GM18508 (cell line): ENCODE results near the gene TARS1.
"Not testable (repeated sequence)": the region's sequence is repeated elsewhere in the genome, so short reads cannot be mapped to it uniquely, and the experiment has no call there.

Source experiments
- ATAC-seq: cut with Tn5 transposase; IDR thresholded peaks from one replicate; pipeline ENCODE4 v1.9.1; 2021; ENCODE audit warnings: moderate number of reproducible peaks; ENCODE audit not compliant: insufficient read depth, unreplicated experiment

The TARS1 gene

DNA sequence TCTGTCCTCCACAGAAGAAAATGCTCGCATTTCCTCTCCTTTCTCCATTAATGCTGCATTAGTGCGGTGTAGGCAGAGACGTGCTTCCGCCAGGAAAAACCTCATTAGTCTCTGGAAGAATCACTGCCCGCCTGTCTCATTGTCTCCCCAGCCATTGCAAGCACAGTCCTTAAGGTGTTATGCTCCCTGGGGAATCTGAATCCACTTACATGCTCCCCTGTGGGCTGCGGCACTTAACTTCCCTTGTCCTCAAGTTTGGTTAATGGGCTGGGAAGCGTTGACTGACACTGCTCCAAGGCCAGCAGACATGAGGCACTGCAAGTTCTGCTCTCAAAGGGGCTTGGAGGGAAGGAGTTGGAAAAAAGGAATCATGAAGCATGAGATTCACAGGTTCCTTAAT lies 41.6 kb downstream of the TARS1 start:
- no peak for ATAC-seq

DNA sequence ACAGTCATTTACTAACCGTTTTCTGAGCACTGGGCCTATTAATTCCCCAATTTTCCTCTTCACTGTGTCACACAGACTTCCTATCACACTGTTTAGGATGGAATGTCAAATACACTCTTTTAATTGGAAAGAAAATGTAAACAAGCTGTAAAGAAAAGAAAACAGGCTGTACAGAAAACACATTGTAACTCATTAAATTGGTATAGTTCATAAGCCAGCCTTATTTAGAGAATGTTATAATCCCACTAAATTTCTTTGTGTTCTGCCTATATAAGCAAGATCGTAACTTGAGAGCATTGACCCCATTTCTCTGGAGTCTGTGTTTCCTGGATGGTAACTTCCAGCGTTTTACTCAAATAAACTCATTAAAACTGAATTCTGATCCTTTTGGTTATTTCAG lies 46.5 kb downstream of the TARS1 start:
- no peak for ATAC-seq

DNA sequence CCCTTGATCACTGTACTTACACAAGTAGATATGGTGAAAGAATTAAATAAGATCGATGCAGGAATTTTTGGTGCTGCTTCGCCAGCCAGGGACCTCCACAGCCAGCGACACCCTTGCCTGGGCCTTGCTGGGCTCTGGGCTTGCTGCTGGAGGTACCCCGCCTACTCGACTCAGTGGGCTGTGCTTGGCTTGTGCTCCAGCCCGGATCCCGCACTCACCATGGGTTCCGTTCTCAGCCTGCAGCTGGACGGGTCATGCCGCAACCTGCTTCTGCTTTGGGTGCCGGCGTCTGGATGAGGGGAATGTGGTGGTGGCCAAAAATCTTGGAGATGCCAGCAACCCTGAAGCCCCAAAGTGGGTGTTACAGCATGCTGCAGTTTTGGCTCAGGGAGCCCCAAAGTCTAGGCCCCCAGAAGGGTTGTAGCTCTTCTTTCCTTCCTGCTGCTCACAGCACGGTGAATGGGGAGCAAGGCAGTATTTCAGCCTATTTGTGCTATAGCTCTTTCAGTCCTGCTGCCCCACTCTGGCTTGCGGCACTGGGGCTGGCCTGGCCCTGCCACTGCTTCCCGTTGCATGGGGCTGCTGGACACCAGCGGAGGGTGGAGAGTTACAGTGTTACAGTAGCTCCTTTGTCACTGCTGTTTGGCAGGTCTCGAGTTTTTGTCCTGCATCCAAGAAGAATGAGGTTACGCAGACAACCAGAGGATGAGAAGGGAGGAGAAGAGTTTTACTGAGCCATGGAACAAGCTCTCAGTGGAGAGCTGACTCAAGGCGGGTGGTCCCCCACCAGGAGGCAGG lies 48.0 kb downstream of the TARS1 start:
- no peak for ATAC-seq

DNA sequence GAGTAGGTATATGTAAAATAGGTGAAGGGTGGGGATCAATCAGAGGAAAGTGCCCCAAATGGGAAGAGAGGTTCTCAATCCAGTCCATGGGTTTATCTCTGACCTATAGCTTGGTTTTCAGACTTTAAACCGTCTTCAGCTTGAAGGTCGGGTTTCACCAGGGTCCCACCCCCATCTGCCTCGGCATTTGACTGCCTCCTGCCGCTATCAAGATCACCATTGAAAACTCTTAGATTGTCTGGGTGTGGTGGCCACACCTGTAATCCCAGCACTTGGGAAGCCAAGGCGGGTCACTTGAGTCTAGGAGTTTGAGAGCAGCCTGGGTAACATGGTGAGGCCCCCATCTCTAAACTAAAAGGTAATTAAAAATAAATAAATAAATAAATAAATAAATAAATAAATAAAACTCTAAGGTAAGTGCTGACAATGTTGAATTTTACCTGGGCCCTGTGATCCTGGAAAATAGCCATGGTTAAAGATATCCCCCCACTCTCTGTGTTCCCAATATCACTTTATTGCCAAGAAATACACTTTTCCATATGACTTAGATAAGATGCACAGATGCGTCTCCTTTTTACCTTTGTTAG lies 48.8 kb downstream of the TARS1 start:
- ATAC-seq = no peak

DNA sequence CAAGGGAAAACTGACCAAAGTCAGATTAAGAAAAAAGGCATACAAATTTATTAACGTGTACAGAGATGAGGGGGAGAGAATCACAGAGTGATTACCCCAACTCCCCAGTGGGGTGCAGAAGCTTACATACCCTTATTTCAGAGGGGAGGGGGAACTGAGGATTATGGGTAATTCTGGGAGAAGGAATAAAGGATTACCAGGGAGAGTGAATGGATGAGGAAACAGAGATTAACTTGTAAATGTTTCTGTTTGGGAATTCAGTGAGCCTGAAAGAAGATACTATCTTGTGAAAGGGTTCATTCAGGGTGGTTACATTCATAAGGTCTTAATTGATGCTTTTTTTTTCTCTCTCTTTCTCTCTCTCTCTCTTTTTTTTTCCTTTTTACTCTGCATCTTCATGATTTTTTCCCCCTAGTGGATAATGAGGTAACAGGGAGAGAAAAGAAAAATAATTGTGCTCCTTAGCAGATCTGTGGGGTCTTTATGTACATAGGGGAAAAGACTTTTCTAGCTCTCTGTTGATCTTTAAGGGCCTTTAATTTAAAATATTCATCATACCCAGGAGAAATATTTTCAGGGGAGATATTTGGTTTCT lies 49.4 kb downstream of the TARS1 start:
- no peak for ATAC-seq

DNA sequence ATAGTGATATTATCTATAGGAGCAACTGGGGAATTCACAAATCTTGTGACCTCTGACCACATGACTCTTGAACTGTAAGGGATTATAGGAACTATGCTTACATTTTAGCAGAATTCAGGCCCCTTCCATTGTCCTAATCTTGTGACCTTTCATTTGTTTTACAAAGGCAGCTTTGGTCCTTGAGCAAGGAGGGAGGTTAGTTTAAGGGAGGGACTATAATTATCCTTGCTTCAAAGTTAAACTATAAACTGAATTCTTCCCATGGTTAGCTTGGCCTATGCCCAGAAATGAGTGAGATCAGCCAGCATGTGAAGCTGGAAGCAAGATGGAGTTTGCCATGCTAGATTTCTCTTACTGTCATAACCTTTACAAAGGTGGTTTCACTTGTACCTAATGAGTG lies 51.2 kb downstream of the TARS1 start:
- no peak for ATAC-seq

DNA sequence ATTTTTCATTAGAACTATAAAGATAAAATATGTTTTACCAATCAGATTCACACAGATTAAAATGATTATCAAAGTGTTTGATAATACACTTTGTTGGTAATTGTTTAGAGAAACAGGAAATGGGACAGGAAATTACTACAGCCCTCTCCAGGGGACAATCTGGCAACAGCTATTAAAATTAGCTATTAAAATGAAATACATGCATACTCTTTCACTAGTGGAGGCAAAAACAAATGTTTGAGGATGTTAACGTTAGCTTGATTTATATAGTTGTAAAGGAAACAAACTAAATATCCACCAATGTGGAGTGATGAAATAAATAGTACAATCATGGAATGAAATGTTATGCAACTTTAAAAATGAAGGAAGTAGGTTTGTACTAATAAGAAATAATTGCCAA lies 53.7 kb downstream of the TARS1 start:
- ATAC-seq = no peak

DNA sequence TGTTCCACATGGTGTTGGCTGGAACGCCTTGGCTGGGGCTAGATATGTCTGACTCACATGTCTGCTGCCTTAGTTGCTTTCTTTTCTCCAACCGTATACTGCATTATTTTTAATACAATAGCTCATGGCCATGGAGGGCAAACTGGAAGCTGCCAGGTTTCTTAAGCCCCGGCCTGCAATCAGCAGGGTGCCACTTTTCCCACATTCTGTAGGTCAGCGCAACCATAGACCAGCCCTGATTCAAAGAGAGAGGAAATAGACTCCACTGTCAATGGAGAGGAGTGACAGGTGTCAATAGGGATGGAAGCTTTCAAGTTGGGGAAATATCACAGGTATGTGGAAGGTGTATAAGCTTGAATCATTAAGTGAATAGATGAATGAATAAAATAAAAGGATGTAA lies 60.5 kb downstream of the TARS1 start:
- no peak for ATAC-seq

DNA sequence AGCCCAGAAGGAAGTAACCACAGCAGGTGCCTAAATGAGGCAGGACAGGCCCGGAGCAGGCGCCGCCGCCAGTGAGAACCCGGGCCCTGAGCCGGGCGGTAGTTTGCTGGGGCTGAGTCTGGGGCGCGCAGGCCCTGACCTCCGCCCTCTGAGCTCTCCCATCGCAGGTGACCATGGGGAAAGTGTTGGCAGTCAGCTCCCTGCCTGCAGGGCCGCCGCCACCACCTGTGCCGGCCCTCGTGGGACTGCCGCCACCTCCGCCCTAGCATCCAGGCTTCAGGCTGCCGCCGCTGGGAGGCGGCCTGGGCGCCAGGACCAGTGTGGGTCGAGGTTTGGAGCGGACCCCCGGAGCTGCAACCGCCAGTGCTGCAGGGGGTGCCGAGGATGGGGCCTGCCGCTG lies 61.1 kb downstream of the TARS1 start:
- no peak for ATAC-seq

DNA sequence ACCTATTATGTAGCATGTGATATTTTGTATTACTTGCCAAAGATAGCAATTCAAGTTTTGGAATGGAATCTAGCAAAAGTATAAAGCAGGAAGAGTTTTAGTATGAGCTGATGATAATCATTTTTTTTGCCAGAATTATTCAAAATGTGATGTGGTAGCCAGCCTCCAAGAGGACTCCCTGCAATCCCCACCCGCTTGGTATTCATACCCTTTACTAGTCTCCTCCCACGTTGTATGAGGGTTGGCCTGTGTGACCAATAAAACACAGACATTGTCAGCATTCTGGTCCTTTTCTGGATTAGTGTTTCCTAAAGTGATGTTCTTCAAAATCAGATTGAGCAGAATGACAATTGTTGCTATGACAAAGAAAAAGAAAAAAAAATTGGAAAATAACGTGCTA lies 63.8 kb downstream of the TARS1 start:
- ATAC-seq = no peak

DNA sequence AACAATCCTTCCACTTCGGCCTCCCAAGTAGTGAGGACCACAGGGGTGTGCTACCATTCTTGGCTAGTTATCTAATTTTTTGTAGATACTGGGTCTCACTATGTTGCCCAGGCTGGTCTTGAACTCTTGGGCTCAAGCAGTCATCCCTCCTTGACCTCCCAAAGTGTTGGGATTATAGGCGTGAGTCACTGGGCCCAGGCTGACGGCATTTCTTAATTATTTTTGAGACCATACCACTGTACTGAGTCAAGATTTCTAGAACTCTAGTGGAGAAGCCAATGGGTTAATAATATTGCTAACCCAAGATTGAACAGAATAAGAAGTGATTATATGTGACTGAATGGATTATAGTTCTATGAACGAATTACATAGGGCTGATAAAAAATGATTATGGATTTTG lies 66.7 kb downstream of the TARS1 start:
- ATAC-seq = no peak

DNA sequence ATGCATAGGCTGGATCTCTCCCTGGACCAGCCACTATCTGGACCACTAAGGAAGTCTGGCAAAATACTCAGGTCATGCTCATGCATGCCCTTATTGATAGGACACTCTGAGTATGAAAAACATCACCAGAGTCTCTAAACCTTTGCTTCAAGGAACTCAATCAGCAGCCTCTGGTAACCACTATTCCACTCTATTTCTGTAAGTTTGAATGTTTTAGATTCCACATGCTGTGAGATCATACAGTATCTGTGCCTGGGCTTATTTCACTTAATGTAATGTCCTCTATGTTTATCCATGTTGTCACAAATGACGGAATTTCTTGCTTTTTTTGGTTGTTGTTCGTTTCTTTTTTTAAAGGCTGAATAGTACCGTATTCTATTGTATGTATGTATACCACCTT lies 68.3 kb downstream of the TARS1 start:
- ATAC-seq = no peak

DNA sequence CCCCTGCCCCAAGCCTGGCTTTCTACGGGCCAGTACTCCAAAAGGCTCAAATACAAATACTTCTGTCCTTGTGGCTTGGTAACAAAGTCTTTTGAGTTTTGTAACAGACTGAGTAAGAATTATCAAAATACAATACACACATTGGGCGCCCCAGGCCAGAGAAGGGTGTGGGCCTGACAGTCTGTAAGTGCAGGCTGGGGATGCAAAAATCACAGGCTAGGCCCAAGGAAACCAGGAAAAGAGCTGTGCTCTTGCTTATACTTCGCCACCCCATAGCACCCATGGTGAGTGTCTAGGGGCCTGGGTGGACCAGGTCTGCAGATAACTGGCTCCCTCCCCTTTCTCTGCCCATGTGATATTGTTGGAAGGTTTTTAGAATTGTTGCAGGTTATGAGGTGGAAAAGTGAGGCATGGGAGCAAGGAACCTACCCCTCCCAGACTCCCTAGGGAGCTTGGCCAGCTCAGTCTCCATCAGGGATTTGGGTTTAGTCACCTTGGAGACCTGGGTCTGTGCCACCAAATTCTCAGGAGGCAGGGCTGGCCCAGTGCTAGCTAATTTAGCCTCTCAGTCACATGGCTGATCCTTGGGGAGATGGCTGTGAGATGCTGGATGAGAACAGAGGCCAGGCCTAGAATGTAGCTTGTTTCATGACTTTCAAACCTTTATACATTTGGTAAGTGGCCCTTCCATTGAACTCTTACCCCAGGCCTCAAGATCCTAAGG lies 72.9 kb downstream of the TARS1 start:
- no peak for ATAC-seq

DNA sequence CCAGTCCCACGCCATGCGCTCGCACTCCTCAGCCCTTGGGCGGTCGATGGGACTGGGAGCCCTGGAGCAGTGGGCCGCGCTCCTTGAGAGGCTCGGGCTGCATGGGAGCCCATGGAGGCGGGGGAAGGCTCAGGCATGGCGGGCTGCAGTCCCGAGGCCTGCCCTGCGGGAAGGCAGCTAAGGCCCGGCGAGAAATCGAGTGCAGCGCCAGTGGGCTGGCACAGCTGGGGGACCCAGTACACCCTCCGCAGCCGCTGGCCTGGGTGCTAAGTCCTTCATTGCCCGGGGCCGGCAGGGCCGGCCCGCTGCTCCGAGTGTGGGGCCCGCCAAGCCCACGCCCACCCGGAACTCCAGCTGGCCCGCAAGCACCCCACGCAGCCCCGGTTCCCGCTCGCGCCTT lies 74.6 kb downstream of the TARS1 start:
- not testable (repeated sequence) for ATAC-seq

DNA sequence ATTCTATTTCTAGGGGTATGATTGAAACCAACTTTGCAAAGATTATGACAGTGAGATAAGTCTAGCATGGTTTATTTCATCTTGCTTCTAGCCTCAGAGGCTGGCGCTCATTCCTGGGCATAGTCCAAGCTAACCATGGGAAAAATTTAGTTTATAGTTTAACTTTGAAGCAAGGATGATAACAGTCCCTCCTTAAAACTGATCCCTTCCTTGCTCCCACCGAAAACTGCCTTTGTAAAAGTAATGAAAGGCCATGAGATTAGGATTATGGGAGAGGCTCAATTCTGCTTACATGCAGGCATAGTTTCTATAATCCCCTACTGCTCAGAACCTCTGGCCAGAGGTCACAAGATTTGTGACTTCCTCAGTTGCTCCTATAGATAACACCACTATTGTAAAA lies 75.7 kb downstream of the TARS1 start:
- no peak for ATAC-seq
